Psoas muscle (tissue), 8 donors: ENCODE data around the gene FUT1. TPM values are rescaled to one million over a fixed set of nuclear protein-coding genes. Genes with fewer than 3 reads are reported as not detected.

Experiments used
- ATAC-seq, 4 donors: fragments of 200-7000 bp; cut with Tn5 transposase; one replicate each; pipeline ENCODE4 v1.9.1; 2020; ENCODE audit warnings: moderate library complexity in 3 of 4, mild to moderate bottlenecking in 2 of 4
- DNase-seq, 2 donors: peaks; one replicate each; pipeline ENCODE4 v3.0.0-alpha.2; 2020
- H3K27ac ChIP-seq: fragments of 200-600 bp; one replicate; pipeline ENCODE4 v1.8.0; 2022
- H3K27me3 ChIP-seq, 3 donors: fragments of 200-600 bp in 1 of 3; one replicate each; pipeline versions ENCODE4 v1.6.1 to v1.8.0; 2013 to 2022; ENCODE audit warnings: low read length in 2 of 3, mild to moderate bottlenecking in 2 of 3, moderate library complexity in 1 of 3; ENCODE audit not compliant: insufficient read depth in 3 of 3
- H3K36me3 ChIP-seq, 2 donors: fragments of 200-600 bp in 1 of 2; one replicate each; pipeline versions ENCODE4 v1.6.1 to v1.8.0; 2013 to 2022; ENCODE audit warnings: low read depth in 1 of 2, mild to moderate bottlenecking in 1 of 2, moderate library complexity in 1 of 2; ENCODE audit not compliant: insufficient read depth in 1 of 2
- H3K4me1 ChIP-seq: fragments of 200-600 bp; one replicate; pipeline ENCODE4 v1.8.0; 2022
- H3K4me3 ChIP-seq: fragments of 200-600 bp; one replicate; pipeline ENCODE4 v1.8.0; 2022; ENCODE audit warnings: mild to moderate bottlenecking
- H3K9me3 ChIP-seq: fragments of 200-600 bp; one replicate; pipeline ENCODE4 v1.8.0; 2022
- CTCF ChIP-seq: fragments of 200-600 bp; IDR thresholded peaks from one replicate; pipeline ENCODE4 v1.8.0; 2022; ENCODE audit warnings: antibody characterized with exemption
- WGBS, 3 donors: extraction: QIAGEN DNeasy Blood & Tissue Kit; methylation state at CpG; one replicate each; pipeline versions ENCODE4 v1.1.6 to v1.1.7; 2013; 5-methylcytosine and 5-hydroxymethylcytosine counted together
- intact Hi-C, 2 donors: fragments of 100-400 bp; cut with DNase I; formaldehyde crosslinking; loops; one replicate each; pipeline versions ENCODE4 v1.11.0 to v1.14.2; 2022
- polyA plus RNA-seq, 3 donors: library from polyadenylated mRNA; stranded (reverse); fragments of 200-250 nt; gene quantifications; one replicate each; pipeline ENCODE4 v1.2.3, GENCODE V29; 2013
- total RNA-seq, 4 donors: library from RNA; stranded (reverse); fragmentation: NEBNext Ultra II Directional in 2 of 4; extraction: Animal tissue kit (Norgen Biotek cat#: 25700) in 2 of 4; gene quantifications; one replicate each; pipeline versions ENCODE4 v1.2.1 to v1.2.4, GENCODE V29; 2021 to 2023
- donor health status: healthy with polysubstance abuse.
- donor health status: DM: no; HTN: no; CAD: no; lungs with moderate emphysema.
- donor health status: Bipolar disorder and iron deficiency.
- donor health status: healthy.
- donor health status: DM: yes; HTN: yes; CAD: no.
- donor health status: DM: no; HTN: no; CAD: no.
- donor health status: DM: no; HTN: no; CAD: no.
- donor health status: DM: yes; HTN: yes; CAD: no.

The FUT1 gene
- total and polyA plus RNA-seq, 7 donors, result 1.1 to 2.3 (median 1.6) TPM

GRCh38 chr19:48742096-48742495 is 10.3 kb downstream of the FUT1 start:
- no peaks in the 10 kb centered on the region for H3K9me3 ChIP-seq
- H3K4me3 ChIP-seq, result no peak overlapping the region
- no peaks in the 10 kb centered on the region for H3K27me3 ChIP-seq
- DNase-seq (no peak), ATAC-seq (no peak)
- WGBS, 3 donors, result 93 to 94% (median 94%) methylated on average over 11 of the region's 11 CpGs
- H3K4me1 ChIP-seq, result peaks cover 5% of the 10 kb centered on the region
- intact Hi-C loops, result loop anchor here (5.0 kb wide), 2 partner anchors 65 to 95 kb away; partner anchors contain the start of gene CA11 (in 1 of the 2)
- no peaks in the 10 kb centered on the region for H3K36me3 ChIP-seq
- no peak for TF ChIP-seq CTCF
- H3K27ac ChIP-seq, result peak overlapping the region; percentile 78

GRCh38 chr19:48741129-48741999 is 11.1 kb downstream of the FUT1 start:
- DNase-seq (peak; percentile 58 to 76), ATAC-seq (peak in 1 of 4 donors; percentile 12)
- no peak for TF ChIP-seq CTCF
- Histone ChIP-seq H3K27me3 (no peaks in the 10 kb centered on the region), H3K27ac (peak overlapping the region; percentile 78), H3K36me3 (no peaks in the 10 kb centered on the region), H3K9me3 (no peaks in the 10 kb centered on the region), H3K4me1 (peaks cover 5% of the 10 kb centered on the region), H3K4me3 (peak overlapping the region; percentile 68)
- intact Hi-C loops, result loop anchor here (5.0 kb wide), 2 partner anchors 64 to 94 kb away; partner anchors contain the start of gene CA11 (in 1 of the 2)
- WGBS, 3 donors, result 50 to 57% (median 56%) methylated on average over 35 of the region's 35 CpGs

- H3K27ac ChIP-seq, result peak within 1 kb of the TSS; percentile 78
- peaks cover 5% of the 10 kb centered on the region for H3K4me1 ChIP-seq
- no peak for TF ChIP-seq CTCF
- no peaks in the 10 kb centered on the region for H3K9me3 ChIP-seq
- peak within 1 kb of the TSS; percentile 68 for H3K4me3 ChIP-seq
- intact Hi-C loops, result loop anchor here (5.0 kb wide), 2 partner anchors 63 to 93 kb away; partner anchors contain the start of gene CA11 (in 1 of the 2)
- DNase-seq (peak in 1 of 2 donors; percentile 75), ATAC-seq (no peak)
- no peaks in the 10 kb centered on the region for H3K36me3 ChIP-seq
- 58 to 69% (median 62%) methylated on average over 27 of the region's 27 CpGs for WGBS, 3 donors
- no peaks in the 10 kb centered on the region for H3K27me3 ChIP-seq
Observed at GRCh38 chr19:48740164-48740972, 12.1 kb downstream of the FUT1 start, which contains the start of gene RASIP1. RASIP1 (minus strand) TSS chr19:48740610; CDS start chr19:48740282, 328 bp downstream.

- peak overlapping the region; percentile 78 for H3K27ac ChIP-seq
- H3K4me1 ChIP-seq, result peaks cover 5% of the 10 kb centered on the region
- H3K4me3 ChIP-seq, result peak overlapping the region; percentile 68
- H3K9me3 ChIP-seq, result no peaks in the 10 kb centered on the region
- ATAC-seq, result peak in 1 of 4 donors; percentile 2
- H3K27me3 ChIP-seq, result no peaks in the 10 kb centered on the region
- no peak for DNase-seq
- 16 to 27% (median 16%) methylated on average over 45 to 51 of the region's 51 CpGs for WGBS, 3 donors
- no peak for TF ChIP-seq CTCF
- peaks cover 0 to 6% of the 10 kb centered on the region in 2 donors for H3K36me3 ChIP-seq
- intact Hi-C loops, result loop anchor here (5.0 kb wide), 2 partner anchors 62 to 92 kb away; partner anchors contain the start of gene CA11 (in 1 of the 2)
Observed at GRCh38 chr19:48739404-48740163, 12.9 kb downstream of the FUT1 start.
